Uterus (tissue), 2 donors: ENCODE results near the gene CACNA1C.

Experiments
- CTCF ChIP-seq, 4 experiments: fragments of 200-600 bp in 2 of 4; fragments of 450-650 bp in 2 of 4; sonication (generic) in 2 of 4; IDR thresholded peaks; one replicate each; pipeline ENCODE4 v1.5.1; 2016 to 2019; ENCODE audit warnings: antibody characterized with exemption in 4 of 4, mild to moderate bottlenecking in 2 of 4, moderate library complexity in 1 of 4
- POLR2A ChIP-seq, 2 donors: fragments of 450-650 bp; IDR thresholded peaks; one replicate each; pipeline ENCODE4 v1.6.1; 2016; ENCODE audit warnings: antibody characterized with exemption in 2 of 2, mild to moderate bottlenecking in 1 of 2, moderate library complexity in 1 of 2

GRCh38 chr12:2011643-2012607 lies 40.9 kb upstream of the CACNA1C start:
- no peak for TF ChIP-seq CTCF (IDR thresholded peaks at IDR 0.05)
- TF ChIP-seq POLR2A (IDR thresholded peaks at IDR 0.05): no peak
